Stimulated activated CD4-positive, alpha-beta T cell treated with anti-CD3 and anti-CD28 coated beads, Interleukin-4, amount 100 ng/mL, for 4 hours (primary cell): Measurements from ENCODE around the gene MYO7B.
"Not testable (repeated sequence)": the region's sequence is repeated elsewhere in the genome, so short reads cannot be mapped to it uniquely, and the experiment has no call there.

Experiments
- DNase-seq, 2 experiments: peaks; one replicate each; pipeline ENCODE4 v3.0.0-alpha.2; 2020

Gene MYO7B

GRCh38 chr2:127552846-127553245 lies 17.4 kb downstream of the MYO7B start:
- no peak for DNase-seq

GRCh38 chr2:127558911-127559310 lies 23.4 kb downstream of the MYO7B start:
- DNase-seq: no peak

GRCh38 chr2:127559454-127559853 lies 24.0 kb downstream of the MYO7B start:
- DNase-seq: no peak

DNA sequence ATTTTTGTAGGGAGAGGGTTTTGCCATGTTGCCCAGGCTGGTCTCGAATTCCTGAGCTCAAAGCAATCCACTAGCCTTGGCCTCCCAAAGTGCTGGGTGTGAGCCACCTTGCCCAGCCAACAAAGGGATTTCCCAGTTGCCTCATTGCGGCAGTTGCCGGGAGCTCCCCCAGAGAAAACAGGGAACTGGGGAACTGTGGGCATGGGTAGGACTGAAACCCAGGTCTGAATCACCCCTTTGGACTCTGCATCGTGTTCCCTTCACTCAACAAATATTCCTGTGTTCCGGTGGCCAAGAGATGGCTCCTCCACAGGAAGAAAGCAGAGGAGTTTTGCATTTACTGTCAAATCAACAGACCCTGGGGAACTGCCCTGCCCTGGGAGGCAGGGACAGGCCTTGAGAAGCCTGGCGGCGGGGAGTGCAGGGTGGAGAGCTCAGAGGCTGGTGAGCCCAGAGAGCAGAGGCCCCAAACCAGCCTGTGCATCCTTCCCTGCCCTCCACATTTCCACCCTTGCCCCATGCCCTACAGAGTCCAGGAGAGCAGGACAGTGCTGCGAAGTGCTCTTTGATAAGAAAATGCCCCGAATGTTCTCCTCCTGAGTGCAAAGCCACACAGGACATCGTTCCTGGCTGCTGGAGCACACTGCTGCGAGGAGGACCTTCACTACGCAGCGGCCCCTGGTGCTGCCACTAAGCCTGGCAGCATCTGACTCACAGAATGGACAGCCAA lies 24.9 kb downstream of the MYO7B start:
- no peak for DNase-seq

GRCh38 chr2:127560931-127561280 lies 25.4 kb downstream of the MYO7B start:
- no peak for DNase-seq

GRCh38 chr2:127561371-127561770 lies 25.9 kb downstream of the MYO7B start:
- no peak for DNase-seq

- DNase-seq: no peak
Observed at GRCh38 chr2:127562936-127563335, 27.5 kb downstream of the MYO7B start.

GRCh38 chr2:127563458-127564428 lies 28.3 kb downstream of the MYO7B start:
- no peak for DNase-seq

- DNase-seq: no peak
Observed at GRCh38 chr2:127564429-127565260, 29.2 kb downstream of the MYO7B start.

- no peak for DNase-seq
Observed at GRCh38 chr2:127565261-127566138, 30.0 kb downstream of the MYO7B start.

DNA sequence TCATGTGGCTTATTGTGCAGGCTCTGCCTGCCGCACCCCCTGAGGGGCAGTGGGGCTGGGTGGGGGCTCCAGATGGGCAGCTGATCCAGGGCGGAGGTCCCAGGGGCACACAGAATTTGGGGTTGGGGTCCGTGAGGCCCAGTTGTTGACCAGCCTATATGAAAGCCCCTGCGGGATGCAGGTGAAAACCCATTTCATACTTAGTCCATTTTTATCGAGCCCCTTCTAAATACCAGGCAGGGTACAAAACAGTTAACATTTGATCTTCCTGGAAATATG lies 30.6 kb downstream of the MYO7B start:
- DNase-seq: no peak

DNA sequence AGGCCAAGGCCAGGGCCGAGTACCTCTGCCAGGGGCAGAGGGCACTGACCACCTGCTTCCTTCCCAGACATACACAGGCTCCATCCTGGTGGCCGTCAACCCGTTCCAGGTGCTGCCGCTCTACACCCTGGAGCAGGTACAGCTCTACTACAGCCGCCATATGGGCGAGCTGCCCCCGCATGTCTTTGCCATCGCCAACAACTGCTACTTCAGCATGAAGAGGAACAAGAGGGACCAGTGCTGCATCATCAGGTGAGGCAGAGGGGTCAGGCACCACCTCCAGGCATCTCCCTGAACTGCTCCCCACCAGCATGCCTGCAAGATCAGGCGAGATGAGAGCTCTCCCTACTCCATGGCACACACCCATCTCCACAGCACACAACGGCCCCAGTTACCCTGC lies 31.1 kb downstream of the MYO7B start:
- no peak for DNase-seq

DNA sequence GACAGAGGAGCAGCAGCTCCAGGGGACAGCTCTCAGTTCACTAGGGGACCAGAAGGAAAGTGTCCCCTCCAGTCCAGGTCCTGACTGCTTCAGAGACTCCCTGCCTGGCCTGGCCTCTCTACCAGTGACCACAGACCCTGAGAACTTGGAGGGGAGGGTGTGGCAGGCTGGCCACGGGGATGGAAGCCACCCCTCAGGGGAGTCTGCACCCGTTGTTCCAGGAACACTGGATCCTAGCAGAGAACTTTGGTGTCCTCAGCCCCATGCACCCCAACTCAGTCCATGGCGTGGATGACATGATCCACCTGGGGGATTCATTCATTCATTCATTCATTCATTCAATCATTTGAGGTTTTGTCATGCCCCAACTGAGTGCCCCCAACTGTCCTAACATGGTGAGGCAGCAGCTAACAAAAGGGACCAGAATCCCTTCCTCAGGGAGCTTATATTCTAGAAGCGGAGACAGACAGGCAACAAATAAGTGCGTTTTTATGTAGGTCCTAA lies 31.9 kb downstream of the MYO7B start:
- no peak for DNase-seq

GRCh38 chr2:127568128-127568527 lies 32.6 kb downstream of the MYO7B start:
- DNase-seq: no peak

DNA sequence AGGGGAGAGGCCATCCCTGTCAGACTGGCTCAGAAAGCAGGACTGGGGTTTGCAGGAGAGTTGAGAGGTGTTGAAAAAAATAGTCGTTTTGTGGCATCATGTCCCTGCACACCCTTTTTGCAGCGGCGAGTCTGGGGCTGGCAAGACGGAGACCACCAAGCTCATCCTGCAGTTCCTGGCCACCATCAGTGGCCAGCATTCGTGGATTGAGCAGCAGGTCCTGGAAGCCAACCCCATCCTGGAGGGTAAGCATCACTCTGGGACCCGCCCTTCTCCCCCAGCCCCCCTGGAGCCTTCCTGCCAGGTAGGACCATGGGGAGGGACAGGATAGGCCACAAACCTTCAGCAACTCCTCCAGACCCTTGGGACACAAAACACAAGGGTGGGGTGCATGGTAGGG lies 34.2 kb downstream of the MYO7B start:
- no peak for DNase-seq

- no peak for DNase-seq
Observed at GRCh38 chr2:127570282-127571250, 35.1 kb downstream of the MYO7B start.

GRCh38 chr2:127572352-127572751 lies 36.9 kb downstream of the MYO7B start:
- DNase-seq: not testable (repeated sequence)

DNA sequence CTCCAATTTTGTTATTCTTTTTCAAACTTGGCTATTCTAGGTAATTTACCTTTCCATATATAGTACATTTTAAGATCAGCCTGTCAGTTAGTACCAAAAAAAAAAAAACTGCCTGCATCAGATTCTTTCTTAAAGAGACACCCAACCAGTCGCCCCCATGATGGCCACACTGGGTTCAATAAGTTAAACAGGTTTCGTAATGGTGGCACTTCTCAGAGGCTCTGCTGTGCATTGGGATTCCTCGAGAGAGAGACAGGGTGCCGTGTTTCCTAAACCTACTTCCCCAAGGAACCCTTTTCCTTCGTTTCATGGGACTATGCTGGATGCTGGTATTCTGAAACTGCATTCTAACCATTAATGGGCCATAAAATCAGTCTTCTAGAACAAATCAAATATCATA lies 37.4 kb downstream of the MYO7B start:
- no peak for DNase-seq

DNA sequence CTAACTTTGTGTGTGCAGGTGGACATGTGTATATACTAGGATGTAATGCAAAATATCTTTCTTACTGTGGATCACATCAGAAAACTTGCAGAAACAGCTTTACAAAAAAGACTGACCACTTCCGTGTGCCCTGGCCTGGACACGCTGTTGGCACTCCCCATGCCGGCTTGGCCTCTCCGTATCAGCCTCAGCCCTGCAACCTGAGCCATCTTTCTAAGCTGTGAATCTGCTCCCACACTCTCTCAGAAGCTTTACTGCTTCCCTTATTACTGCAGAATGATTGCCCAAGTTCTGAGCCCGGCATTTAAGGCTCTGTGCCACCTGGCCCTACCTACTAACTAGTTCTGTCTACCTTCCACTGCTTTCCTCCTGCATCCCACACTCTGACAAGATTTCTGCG lies 37.8 kb downstream of the MYO7B start:
- no peak for DNase-seq

GRCh38 chr2:127573771-127574170 lies 38.3 kb downstream of the MYO7B start:
- no peak for DNase-seq

DNA sequence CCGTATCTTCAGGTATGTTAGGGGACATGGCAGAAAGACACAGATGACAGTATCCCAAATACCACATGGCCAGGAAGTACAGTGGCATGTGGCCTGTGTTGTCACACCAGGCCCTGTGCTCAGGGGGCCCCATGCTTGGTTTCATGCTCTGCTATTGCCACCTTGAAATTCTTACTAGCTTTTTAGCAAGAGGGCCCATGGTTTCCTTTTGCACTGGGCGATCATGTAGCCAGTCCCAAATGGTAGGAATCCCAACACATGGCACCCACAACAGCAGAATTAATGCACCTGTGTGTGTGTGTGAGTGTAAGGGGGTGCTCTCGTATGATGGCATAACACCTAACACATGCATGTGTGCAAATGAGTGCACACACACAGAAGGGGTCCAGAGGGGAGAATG lies 39.2 kb downstream of the MYO7B start:
- DNase-seq: no peak
